ENCODE measurements around the gene TSSC4. TPM values are rescaled to one million over a fixed set of nuclear protein-coding genes. Genes with fewer than 3 reads are reported as not detected.

The TSSC4 gene
- total RNA-seq, 6 experiments from 2014 or later: 17.6 to 27.0 (median 19.5) TPM

DNA sequence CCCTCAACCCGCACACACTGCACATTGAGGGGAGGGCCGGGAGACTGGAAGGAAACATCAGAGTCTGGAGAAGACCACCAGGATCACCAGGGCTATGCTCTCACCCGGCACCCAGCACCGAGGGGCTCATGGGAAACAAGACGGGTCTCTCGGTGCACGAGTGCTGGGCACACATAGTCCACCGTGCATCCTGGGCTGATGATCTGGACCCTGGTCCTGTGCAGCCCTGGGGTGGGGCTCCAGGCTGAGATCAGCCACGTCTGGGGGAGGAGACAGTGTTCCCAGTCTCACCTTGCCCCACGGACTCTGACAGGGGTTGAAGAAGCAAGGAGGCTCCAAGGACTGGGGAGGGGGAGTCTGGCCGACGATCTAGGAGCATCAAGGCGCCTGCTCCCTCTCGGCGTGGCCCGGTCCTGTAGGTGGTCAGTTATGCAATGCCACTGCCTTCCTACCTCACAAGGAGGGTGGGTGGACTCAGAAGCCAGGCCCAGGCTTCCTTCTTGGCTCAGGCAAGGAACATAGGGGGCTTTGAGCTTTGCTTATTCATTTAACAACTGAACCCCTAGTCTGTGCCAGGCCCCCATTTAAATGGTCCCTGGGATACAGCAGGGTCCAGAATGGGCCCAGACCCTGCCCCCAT lies 34.9 kb upstream of the TSSC4 start:
- H3K9me3 ChIP-seq: no peaks in the 10 kb centered on the region
- no peak overlapping the region for H3K4me3 ChIP-seq
- H3K27ac ChIP-seq: no peak overlapping the region
- H3K27me3 ChIP-seq: no peaks in the 10 kb centered on the region
- intact Hi-C loops (cut with DNase I): no loop called here
- peaks cover 0 to 30% (median 12%) of the 10 kb centered on the region in 4 donors for H3K4me1 ChIP-seq
- TF ChIP-seq, protein P1, sequence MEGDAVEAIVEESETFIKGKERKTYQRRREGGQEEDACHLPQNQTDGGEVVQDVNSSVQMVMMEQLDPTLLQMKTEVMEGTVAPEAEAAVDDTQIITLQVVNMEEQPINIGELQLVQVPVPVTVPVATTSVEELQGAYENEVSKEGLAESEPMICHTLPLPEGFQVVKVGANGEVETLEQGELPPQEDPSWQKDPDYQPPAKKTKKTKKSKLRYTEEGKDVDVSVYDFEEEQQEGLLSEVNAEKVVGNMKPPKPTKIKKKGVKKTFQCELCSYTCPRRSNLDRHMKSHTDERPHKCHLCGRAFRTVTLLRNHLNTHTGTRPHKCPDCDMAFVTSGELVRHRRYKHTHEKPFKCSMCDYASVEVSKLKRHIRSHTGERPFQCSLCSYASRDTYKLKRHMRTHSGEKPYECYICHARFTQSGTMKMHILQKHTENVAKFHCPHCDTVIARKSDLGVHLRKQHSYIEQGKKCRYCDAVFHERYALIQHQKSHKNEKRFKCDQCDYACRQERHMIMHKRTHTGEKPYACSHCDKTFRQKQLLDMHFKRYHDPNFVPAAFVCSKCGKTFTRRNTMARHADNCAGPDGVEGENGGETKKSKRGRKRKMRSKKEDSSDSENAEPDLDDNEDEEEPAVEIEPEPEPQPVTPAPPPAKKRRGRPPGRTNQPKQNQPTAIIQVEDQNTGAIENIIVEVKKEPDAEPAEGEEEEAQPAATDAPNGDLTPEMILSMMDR (IDR thresholded peaks at IDR 0.05): no peak
- no peak for TF ChIP-seq POLR2A (IDR thresholded peaks at IDR 0.05)
- no peaks in the 10 kb centered on the region for H3K36me3 ChIP-seq
- no CpG with 5 or more reads among the region's 16 CpGs for WGBS (ENCODE audit: insufficient coverage, low coverage, low lambda C conversion rate, missing lambda C conversion rate)
- no peak for DNase-seq
- ATAC-seq: no peak

DNA sequence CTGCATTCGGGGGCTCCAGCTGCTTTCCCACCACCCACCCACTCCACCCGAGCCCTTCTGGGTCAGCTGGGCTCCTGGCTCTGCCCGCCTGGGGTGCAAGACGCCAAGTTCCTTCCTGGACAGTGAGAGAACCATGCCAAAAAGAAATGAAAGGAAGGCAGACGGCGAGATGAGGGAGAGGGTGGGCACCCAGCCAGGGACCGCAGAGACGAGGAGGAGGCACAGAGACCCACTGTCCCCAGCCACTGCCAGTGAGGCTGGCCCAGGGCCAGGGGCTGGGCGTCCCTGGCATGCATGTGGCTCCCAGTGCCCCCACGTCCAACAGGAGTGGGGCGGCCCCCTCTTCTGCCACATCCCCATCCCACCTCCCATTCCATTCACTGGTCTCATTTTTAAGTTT lies 34.3 kb upstream of the TSSC4 start:
- Histone ChIP-seq H3K9me3 (no peaks in the 10 kb centered on the region), H3K4me3 (no peak overlapping the region), H3K27ac (no peak overlapping the region), H3K27me3 (no peaks in the 10 kb centered on the region), H3K4me1 (peaks cover 0 to 30% (median 12%) of the 10 kb centered on the region in 4 donors), H3K36me3 (no peaks in the 10 kb centered on the region)
- no peak for DNase-seq
- no peak for TF ChIP-seq POLR2A (IDR thresholded peaks at IDR 0.05)
- TF ChIP-seq, protein P1 (IDR thresholded peaks at IDR 0.05): no peak
- no peak for ATAC-seq
- intact Hi-C loops (cut with DNase I): no loop called here
- 60% methylated on average over 4 of the region's 11 CpGs for WGBS (ENCODE audit: insufficient coverage, low coverage, low lambda C conversion rate, missing lambda C conversion rate)

GRCh38 chr11:2366733-2367132 lies 33.8 kb upstream of the TSSC4 start:
- no peak for ATAC-seq
- peaks cover 0 to 30% (median 12%) of the 10 kb centered on the region in 4 donors for H3K4me1 ChIP-seq
- H3K27me3 ChIP-seq: no peaks in the 10 kb centered on the region
- no peaks in the 10 kb centered on the region for H3K36me3 ChIP-seq
- no peaks in the 10 kb centered on the region for H3K9me3 ChIP-seq
- intact Hi-C loops (cut with DNase I): no loop called here
- TF ChIP-seq POLR2A (IDR thresholded peaks at IDR 0.05): no peak
- TF ChIP-seq, protein P1 (IDR thresholded peaks at IDR 0.05): no peak
- 79% methylated on average over 7 of the region's 7 CpGs for WGBS (ENCODE audit: insufficient coverage, low coverage, low lambda C conversion rate, missing lambda C conversion rate)
- DNase-seq: no peak
- H3K4me3 ChIP-seq: no peak overlapping the region
- no peak overlapping the region for H3K27ac ChIP-seq

DNA sequence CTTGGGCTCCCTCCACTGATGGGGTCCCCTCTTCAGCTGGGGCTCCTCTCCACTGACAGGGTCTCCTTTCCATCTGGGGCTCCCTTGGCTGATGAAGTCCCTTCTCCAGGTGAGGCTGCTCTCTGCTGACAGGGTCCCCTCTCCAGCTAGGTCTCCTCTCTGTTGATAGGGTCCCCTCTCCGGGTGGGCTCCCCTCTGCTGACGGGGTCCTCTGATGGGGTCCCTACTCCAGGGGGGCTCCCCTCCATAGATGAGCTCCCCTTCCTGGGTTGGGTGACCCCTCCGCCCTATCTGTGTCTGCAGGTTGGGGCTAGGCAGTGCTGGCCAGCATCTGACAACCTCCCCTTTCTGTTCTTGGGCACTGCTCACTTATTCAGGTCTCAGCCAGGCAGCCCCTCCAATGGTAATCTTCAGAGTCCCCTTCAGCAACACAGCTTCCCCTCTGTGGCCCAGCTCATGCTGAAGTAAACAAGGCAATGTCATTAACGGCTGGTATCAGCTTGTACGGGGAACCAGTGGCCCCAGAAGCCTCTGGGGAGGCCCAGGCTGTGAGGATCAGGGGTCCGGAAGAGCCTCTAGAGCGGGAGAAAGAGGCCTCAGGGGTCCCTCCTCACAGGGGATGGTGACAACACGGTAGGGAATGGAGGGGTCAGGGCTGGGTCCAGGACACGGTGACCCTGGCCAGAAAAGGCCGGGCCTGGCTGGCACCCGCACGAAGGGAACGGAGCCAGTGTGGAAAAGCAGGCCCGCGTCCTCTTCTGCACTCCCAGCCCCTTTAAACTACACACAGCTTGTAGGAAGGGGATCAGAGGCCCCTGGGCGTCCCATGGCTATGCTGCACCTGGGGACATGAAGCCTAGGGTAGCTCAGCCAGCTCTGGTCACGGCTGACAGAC lies 33.0 kb upstream of the TSSC4 start:
- no peaks in the 10 kb centered on the region for H3K36me3 ChIP-seq
- H3K4me1 ChIP-seq: peaks cover 0 to 30% (median 12%) of the 10 kb centered on the region in 4 donors
- no peak overlapping the region for H3K4me3 ChIP-seq
- no peaks in the 10 kb centered on the region for H3K9me3 ChIP-seq
- DNase-seq (peak in 1 of 3 donors; percentile 76), ATAC-seq (peak; percentile 38 to 62 (median 54))
- H3K27me3 ChIP-seq: no peaks in the 10 kb centered on the region
- 52% methylated on average over 6 of the region's 17 CpGs for WGBS (ENCODE audit: insufficient coverage, low coverage, low lambda C conversion rate, missing lambda C conversion rate)
- no peak for TF ChIP-seq POLR2A (IDR thresholded peaks at IDR 0.05)
- TF ChIP-seq, protein P1 (IDR thresholded peaks at IDR 0.05): no peak
- intact Hi-C loops (cut with DNase I): no loop called here
- peak overlapping the region in 2 of 3 donors; percentile 31 to 96 for H3K27ac ChIP-seq

Measured in right lobe of liver (tissue), 6 donors.